ENCODE measurements around the gene THRB. TPM values are rescaled to one million over a fixed set of nuclear protein-coding genes. Genes with fewer than 3 reads are reported as not detected.
A peak's percentile ranks its signal among the peaks of the same experiment; 100 is the strongest.
"Not testable (repeated sequence)": the region's sequence is repeated elsewhere in the genome, so short reads cannot be mapped to it uniquely, and the experiment has no call there.

The THRB gene
- total RNA-seq, 2 donors from 2014 or later, result 0.24 to 0.26 TPM

DNA sequence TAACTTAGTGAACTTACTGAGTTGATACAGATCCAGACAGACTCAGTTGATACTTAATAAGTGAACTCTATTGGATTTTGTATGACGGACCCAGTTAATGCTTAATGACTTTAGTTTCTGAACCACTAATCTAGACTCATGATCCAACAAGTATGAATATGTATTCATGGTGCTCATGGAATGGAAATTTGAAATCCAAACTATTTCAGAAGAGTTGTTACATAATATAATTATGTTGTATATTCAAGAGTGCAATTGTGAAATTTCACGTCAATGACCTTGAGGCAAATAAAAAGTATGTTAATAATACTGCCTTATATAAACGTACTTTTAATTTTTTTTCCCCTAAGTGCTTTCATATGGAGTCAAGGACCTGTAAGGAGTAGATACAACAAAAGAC lies 78.8 kb downstream of the THRB start:
- TF ChIP-seq, protein P1, sequence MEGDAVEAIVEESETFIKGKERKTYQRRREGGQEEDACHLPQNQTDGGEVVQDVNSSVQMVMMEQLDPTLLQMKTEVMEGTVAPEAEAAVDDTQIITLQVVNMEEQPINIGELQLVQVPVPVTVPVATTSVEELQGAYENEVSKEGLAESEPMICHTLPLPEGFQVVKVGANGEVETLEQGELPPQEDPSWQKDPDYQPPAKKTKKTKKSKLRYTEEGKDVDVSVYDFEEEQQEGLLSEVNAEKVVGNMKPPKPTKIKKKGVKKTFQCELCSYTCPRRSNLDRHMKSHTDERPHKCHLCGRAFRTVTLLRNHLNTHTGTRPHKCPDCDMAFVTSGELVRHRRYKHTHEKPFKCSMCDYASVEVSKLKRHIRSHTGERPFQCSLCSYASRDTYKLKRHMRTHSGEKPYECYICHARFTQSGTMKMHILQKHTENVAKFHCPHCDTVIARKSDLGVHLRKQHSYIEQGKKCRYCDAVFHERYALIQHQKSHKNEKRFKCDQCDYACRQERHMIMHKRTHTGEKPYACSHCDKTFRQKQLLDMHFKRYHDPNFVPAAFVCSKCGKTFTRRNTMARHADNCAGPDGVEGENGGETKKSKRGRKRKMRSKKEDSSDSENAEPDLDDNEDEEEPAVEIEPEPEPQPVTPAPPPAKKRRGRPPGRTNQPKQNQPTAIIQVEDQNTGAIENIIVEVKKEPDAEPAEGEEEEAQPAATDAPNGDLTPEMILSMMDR (conservative IDR thresholded peaks at IDR 0.05), result no peak

DNA sequence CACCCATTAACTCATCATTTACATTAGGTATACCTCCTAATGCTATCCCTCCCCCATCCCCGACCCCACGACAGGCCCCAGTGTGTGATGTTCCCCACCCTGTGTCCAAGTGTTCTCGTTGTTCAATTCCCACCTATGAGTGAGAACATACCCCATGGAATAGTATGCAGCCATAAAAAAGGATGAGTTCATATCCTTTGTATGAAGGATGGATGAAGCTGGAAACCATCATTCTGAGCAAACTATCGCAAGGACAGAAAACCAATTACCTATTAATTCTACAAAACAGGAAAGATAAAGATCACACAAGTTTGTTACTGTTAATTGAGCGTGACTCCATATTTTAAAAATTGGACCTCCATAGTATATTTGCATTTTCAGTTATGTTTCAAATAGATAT lies 81.0 kb downstream of the THRB start:
- H3K36me3 Mint-ChIP-seq (ENCODE audit: low read depth); H3K4me3 ChIP-seq (ENCODE audit: low read length); H3K9me3 ChIP-seq (ENCODE audit: control insufficient read depth, low read length); H3K9me3 Mint-ChIP-seq; H3K9ac ChIP-seq (ENCODE audit: extremely low read depth, low read length, poor library complexity, severe bottlenecking); DNase-seq; H3K27me3 Mint-ChIP-seq (ENCODE audit: insufficient read depth); H3K27ac Mint-ChIP-seq; H3K4me1 ChIP-seq (ENCODE audit: control insufficient read depth, insufficient read depth, low read length); H3K4me3 Mint-ChIP-seq; H3K27me3 ChIP-seq (ENCODE audit: control insufficient read depth, insufficient read depth, low read length, poor library complexity, severe bottlenecking); H3K36me3 ChIP-seq (ENCODE audit: control insufficient read depth, insufficient read depth, low read length); H3K4me1 Mint-ChIP-seq; H3K27ac ChIP-seq (ENCODE audit: low read depth, low read length): not testable (repeated sequence)
- WGBS, 2 experiments (ENCODE audit: insufficient coverage in 1 of 2, insufficient read length in 1 of 2), result 84% methylated on average over 5 of the region's 5 CpGs; no CpG with 5 or more reads in 1 of the 2 experiments

More for the DNA sequence above, 78.8 kb downstream of the THRB start:
- no peaks in the 10 kb centered on the region for H3K9me3 ChIP-seq (ENCODE audit: control insufficient read depth, low read length)
- H3K9ac ChIP-seq (ENCODE audit: extremely low read depth, low read length, poor library complexity, severe bottlenecking), result no peak overlapping the region
- 93 to 95% methylated on average over 2 of the region's 3 CpGs for WGBS, 2 experiments (ENCODE audit: insufficient coverage in 1 of 2, insufficient read length in 1 of 2)
- peaks cover 6% of the 10 kb centered on the region for H3K27me3 ChIP-seq (ENCODE audit: control insufficient read depth, insufficient read depth, low read length, poor library complexity, severe bottlenecking)
- no peaks in the 10 kb centered on the region for H3K36me3 ChIP-seq (ENCODE audit: control insufficient read depth, insufficient read depth, low read length)
- H3K4me1 Mint-ChIP-seq, result peaks cover 9% of the 10 kb centered on the region
- H3K9me3 Mint-ChIP-seq, result no peaks in the 10 kb centered on the region
- H3K27ac Mint-ChIP-seq, result no peak overlapping the region
- H3K27me3 Mint-ChIP-seq (ENCODE audit: insufficient read depth), result no peaks in the 10 kb centered on the region
- no peak overlapping the region for H3K4me3 Mint-ChIP-seq
- no peak overlapping the region for H3K27ac ChIP-seq (ENCODE audit: low read depth, low read length)
- no peaks in the 10 kb centered on the region for H3K36me3 Mint-ChIP-seq (ENCODE audit: low read depth)
- H3K4me3 ChIP-seq (ENCODE audit: low read length), result no peak overlapping the region
- no peak for DNase-seq
- H3K4me1 ChIP-seq (ENCODE audit: control insufficient read depth, insufficient read depth, low read length), result no peaks in the 10 kb centered on the region

DNA sequence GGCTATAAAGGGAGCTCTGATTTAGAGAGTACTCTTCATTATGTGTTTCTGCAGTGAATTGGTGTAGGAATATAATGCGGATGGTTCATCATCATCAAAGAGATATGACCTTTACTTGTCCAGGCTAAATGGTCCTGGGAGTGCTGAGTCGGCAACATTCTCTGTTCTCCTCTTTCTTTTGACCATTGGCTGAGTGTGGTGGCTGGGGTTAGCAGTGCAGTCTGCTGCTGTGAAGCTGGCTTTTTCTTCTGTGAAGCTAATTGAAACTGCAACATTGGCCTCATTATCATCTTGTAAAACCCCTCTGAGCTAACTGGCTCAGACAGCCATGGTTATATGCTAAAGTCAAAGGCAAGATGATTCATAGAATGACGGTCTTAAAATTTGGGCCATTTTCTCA lies 83.8 kb downstream of the THRB start:
- Histone ChIP-seq H3K9ac (ENCODE audit: extremely low read depth, low read length, poor library complexity, severe bottlenecking) (no peak overlapping the region), H3K4me1 (ENCODE audit: control insufficient read depth, insufficient read depth, low read length) (no peaks in the 10 kb centered on the region), H3K27me3 (ENCODE audit: control insufficient read depth, insufficient read depth, low read length, poor library complexity, severe bottlenecking) (peaks cover 6% of the 10 kb centered on the region), H3K36me3 (ENCODE audit: control insufficient read depth, insufficient read depth, low read length) (no peaks in the 10 kb centered on the region), H3K27ac (ENCODE audit: low read depth, low read length) (no peak overlapping the region), H3K4me3 (ENCODE audit: low read length) (no peak overlapping the region), H3K9me3 (ENCODE audit: control insufficient read depth, low read length) (no peaks in the 10 kb centered on the region)
- DNase-seq, result peak; percentile 52
- no peaks in the 10 kb centered on the region for H3K9me3 Mint-ChIP-seq
- H3K36me3 Mint-ChIP-seq (ENCODE audit: low read depth), result no peaks in the 10 kb centered on the region
- no peak overlapping the region for H3K27ac Mint-ChIP-seq
- TF ChIP-seq, protein P1 (conservative IDR thresholded peaks at IDR 0.05), result no peak
- H3K27me3 Mint-ChIP-seq (ENCODE audit: insufficient read depth), result no peaks in the 10 kb centered on the region
- no peaks in the 10 kb centered on the region for H3K4me1 Mint-ChIP-seq
- no peak overlapping the region for H3K4me3 Mint-ChIP-seq
- 83 to 87% methylated on average over 1 to 3 of the region's 3 CpGs for WGBS, 2 experiments (ENCODE audit: insufficient coverage in 1 of 2, insufficient read length in 1 of 2)
